Neural cell (in vitro differentiated cells): ENCODE results near the gene IGSF5. TPM values are rescaled to one million over a fixed set of nuclear protein-coding genes. Genes with fewer than 3 reads are reported as not detected.

Experiments used
- H2AFZ ChIP-seq: fragments of 200-600, 300-800 bp; sonication (generic), shearing (Covaris generic); 2 replicates; pipeline ENCODE4 v1.6.0; 2014; ENCODE audit warnings: low read depth, mild to moderate bottlenecking, antibody characterized with exemption, low read length, moderate library complexity
- H3F3A ChIP-seq: fragments of 200-600 bp; shearing (Covaris generic); 2 replicates; pipeline ENCODE4 v1.6.1; 2016; ENCODE audit warnings: mild to moderate bottlenecking, moderate library complexity, mixed read lengths, antibody characterized with exemption, low read length; ENCODE audit not compliant: insufficient read depth, poor library complexity, severe bottlenecking
- H3K27ac ChIP-seq: fragments of 200-600, 300-800 bp; sonication (generic), shearing (Covaris generic); 2 replicates; pipeline ENCODE4 v1.5.1; 2014; ENCODE audit warnings: mild to moderate bottlenecking, low read length, moderate library complexity
- H3K27me3 ChIP-seq: fragments of 300-800, 200-600 bp; sonication (generic), shearing (Covaris generic); 2 replicates; pipeline ENCODE4 v1.6.0; 2014; ENCODE audit warnings: mild to moderate bottlenecking, low read depth, low read length, moderate library complexity; ENCODE audit not compliant: insufficient read depth
- H3K36me3 ChIP-seq: fragments of 300-800, 200-600 bp; sonication (generic), shearing (Covaris generic); 2 replicates; pipeline ENCODE4 v1.5.1; 2014; ENCODE audit warnings: mild to moderate bottlenecking, antibody characterized with exemption, low read length, moderate library complexity; ENCODE audit not compliant: insufficient read depth
- H3K4me2 ChIP-seq: fragments of 300-800, 200-600 bp; sonication (generic), shearing (Covaris generic); 2 replicates; pipeline ENCODE4 v1.6.0; 2014; ENCODE audit warnings: mild to moderate bottlenecking, low read length
- H3K4me3 ChIP-seq: fragments of 300-800, 200-600 bp; sonication (generic), shearing (Covaris generic); 2 replicates; pipeline ENCODE4 v1.5.1; 2014; ENCODE audit warnings: mild to moderate bottlenecking, low read length, moderate library complexity
- H3K79me2 ChIP-seq: fragments of 200-600 bp; shearing (Covaris generic); replicated peaks from 2 replicates; pipeline ENCODE4 v1.6.0; 2014; ENCODE audit warnings: mild to moderate bottlenecking, low read length, moderate library complexity; ENCODE audit not compliant: insufficient read depth
- H3K9ac ChIP-seq: fragments of 300-800, 200-600 bp; sonication (generic), shearing (Covaris generic); 2 replicates; pipeline ENCODE4 v1.6.1; 2016; ENCODE audit warnings: mild to moderate bottlenecking, low read length, mixed read lengths
- H3K9me2 ChIP-seq: fragments of 200-600 bp; shearing (Covaris generic); 2 replicates; pipeline ENCODE4 v1.6.1; 2016; ENCODE audit warnings: mild to moderate bottlenecking, low read length, mixed read lengths; ENCODE audit not compliant: insufficient read depth
- H3K9me3 ChIP-seq: fragments of 200-600, 300-800 bp; sonication (generic), shearing (Covaris generic); 2 replicates; pipeline ENCODE4 v1.6.1; 2016; ENCODE audit warnings: mild to moderate bottlenecking, mixed run types, low read length, moderate library complexity, mixed read lengths
- H4K20me1 ChIP-seq: fragments of 200-600 bp; shearing (Covaris generic); 2 replicates; pipeline ENCODE4 v1.6.1; 2016; ENCODE audit warnings: mild to moderate bottlenecking, mixed run types; ENCODE audit not compliant: insufficient read depth
- EP300 ChIP-seq: fragments of 450-650 bp; conservative IDR thresholded peaks from 2 replicates; pipeline ENCODE4 v1.6.1; 2014; ENCODE audit warnings: antibody characterized with exemption, mild to moderate bottlenecking, moderate library complexity; ENCODE audit not compliant: poor library complexity, severe bottlenecking
- EZH2 ChIP-seq: fragments of 200-600, 300-800 bp; shearing (Covaris generic), sonication (generic); IDR thresholded peaks from 2 replicates; pipeline ENCODE4 v1.6.1; 2014; ENCODE audit warnings: antibody characterized with exemption, low read length, borderline replicate concordance, mild to moderate bottlenecking; ENCODE audit not compliant: insufficient read depth, poor library complexity, severe bottlenecking
- MXI1 ChIP-seq: fragments of 450-650 bp; conservative IDR thresholded peaks from 2 replicates; pipeline ENCODE4 v1.6.1; 2014; ENCODE audit warnings: antibody characterized with exemption, mild to moderate bottlenecking; ENCODE audit not compliant: poor library complexity, severe bottlenecking
- POLR2AphosphoS5 ChIP-seq: IDR thresholded peaks from 2 replicates; pipeline ENCODE4 v1.6.1; 2012
- RAD21 ChIP-seq: fragments of 450-650 bp; conservative IDR thresholded peaks from 2 replicates; pipeline ENCODE4 v1.6.1; 2014; ENCODE audit warnings: antibody characterized with exemption, mild to moderate bottlenecking, moderate library complexity
- SMC3 ChIP-seq: fragments of 450-650 bp; conservative IDR thresholded peaks from 2 replicates; pipeline ENCODE4 v1.6.1; 2014; ENCODE audit warnings: antibody characterized with exemption, mild to moderate bottlenecking, moderate library complexity; ENCODE audit not compliant: poor library complexity
- TAF1 ChIP-seq: IDR thresholded peaks from 2 replicates; pipeline ENCODE4 v1.6.1; 2012; ENCODE audit warnings: low read depth
- polyA plus RNA-seq: library from polyadenylated mRNA; depleted of rRNA; stranded (reverse); fragments of >200 nt; gene quantifications from 2 replicates; pipeline ENCODE4 v1.2.3, GENCODE V29; 2014
- TF ChIP-seq, protein P1 (sequence below): fragments of 450-650 bp; IDR thresholded peaks from 2 replicates; pipeline ENCODE4 v1.5.1; 2014; ENCODE audit warnings: antibody characterized with exemption, mild to moderate bottlenecking, moderate library complexity; ENCODE audit not compliant: poor library complexity, severe bottlenecking
- TF ChIP-seq, protein P2 (sequence below): IDR thresholded peaks from 2 replicates; pipeline ENCODE4 v1.6.1; 2012; ENCODE audit warnings: borderline replicate concordance

The IGSF5 gene
- polyA plus RNA-seq, 1 donor from 2014 or later: 1.1 TPM

GRCh38 chr21:39726133-39726532, 18.9 kb upstream of the IGSF5 start:
- no peak overlapping the region for H2AFZ ChIP-seq

DNA sequence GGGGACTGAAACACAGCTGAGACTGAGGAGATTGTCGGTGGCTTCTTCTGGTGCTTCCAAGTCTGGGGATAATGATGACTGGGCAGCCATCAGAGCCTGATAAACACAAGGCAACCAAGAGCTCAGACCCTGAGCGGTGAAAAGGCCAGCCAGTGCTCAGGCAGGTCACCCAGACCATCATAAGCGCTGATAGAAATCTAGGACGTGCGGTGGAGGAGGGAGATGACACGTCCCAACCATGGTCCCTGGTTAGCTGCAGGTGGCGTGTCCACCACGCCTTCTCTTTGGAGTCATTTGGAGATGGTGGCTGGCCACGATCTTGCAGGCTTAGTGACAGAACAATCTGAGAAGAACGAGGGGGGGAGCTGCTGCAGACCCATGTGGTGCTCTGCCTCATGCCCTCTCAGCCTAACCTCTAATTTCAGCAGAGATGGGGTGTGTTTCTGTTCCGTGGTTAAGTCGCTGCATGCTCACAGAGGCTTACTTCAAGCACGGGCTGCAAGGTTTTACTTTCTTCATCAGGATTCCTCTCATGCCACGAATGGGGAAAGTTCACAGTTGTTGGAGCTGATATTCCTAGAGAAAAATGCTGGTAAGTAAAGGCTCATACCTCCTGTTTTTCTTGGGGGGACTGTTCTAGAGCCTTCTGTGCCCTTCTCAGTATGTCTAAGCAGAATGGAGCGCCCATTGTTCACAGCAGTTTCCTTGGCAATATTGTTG, 17.4 kb upstream of the IGSF5 start:
- H3K4me2 ChIP-seq: no peak overlapping the region
- no peaks in the 10 kb centered on the region for H4K20me1 ChIP-seq
- no peaks in the 10 kb centered on the region for H3F3A ChIP-seq
- no peak overlapping the region for H3K9ac ChIP-seq
- no peaks in the 10 kb centered on the region for H3K9me2 ChIP-seq
- H3K36me3 ChIP-seq: no peaks in the 10 kb centered on the region
- H2AFZ ChIP-seq: no peak overlapping the region
- H3K79me2 ChIP-seq: no peaks in the 10 kb centered on the region
- TF ChIP-seq, protein P1, sequence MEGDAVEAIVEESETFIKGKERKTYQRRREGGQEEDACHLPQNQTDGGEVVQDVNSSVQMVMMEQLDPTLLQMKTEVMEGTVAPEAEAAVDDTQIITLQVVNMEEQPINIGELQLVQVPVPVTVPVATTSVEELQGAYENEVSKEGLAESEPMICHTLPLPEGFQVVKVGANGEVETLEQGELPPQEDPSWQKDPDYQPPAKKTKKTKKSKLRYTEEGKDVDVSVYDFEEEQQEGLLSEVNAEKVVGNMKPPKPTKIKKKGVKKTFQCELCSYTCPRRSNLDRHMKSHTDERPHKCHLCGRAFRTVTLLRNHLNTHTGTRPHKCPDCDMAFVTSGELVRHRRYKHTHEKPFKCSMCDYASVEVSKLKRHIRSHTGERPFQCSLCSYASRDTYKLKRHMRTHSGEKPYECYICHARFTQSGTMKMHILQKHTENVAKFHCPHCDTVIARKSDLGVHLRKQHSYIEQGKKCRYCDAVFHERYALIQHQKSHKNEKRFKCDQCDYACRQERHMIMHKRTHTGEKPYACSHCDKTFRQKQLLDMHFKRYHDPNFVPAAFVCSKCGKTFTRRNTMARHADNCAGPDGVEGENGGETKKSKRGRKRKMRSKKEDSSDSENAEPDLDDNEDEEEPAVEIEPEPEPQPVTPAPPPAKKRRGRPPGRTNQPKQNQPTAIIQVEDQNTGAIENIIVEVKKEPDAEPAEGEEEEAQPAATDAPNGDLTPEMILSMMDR: no peak
- TF ChIP-seq EP300 (no peak), TAF1 (no peak), RAD21 (no peak), SMC3 (no peak), EZH2 (no peak), POLR2AphosphoS5 (no peak), MXI1 (no peak)
- TF ChIP-seq, protein P2, sequence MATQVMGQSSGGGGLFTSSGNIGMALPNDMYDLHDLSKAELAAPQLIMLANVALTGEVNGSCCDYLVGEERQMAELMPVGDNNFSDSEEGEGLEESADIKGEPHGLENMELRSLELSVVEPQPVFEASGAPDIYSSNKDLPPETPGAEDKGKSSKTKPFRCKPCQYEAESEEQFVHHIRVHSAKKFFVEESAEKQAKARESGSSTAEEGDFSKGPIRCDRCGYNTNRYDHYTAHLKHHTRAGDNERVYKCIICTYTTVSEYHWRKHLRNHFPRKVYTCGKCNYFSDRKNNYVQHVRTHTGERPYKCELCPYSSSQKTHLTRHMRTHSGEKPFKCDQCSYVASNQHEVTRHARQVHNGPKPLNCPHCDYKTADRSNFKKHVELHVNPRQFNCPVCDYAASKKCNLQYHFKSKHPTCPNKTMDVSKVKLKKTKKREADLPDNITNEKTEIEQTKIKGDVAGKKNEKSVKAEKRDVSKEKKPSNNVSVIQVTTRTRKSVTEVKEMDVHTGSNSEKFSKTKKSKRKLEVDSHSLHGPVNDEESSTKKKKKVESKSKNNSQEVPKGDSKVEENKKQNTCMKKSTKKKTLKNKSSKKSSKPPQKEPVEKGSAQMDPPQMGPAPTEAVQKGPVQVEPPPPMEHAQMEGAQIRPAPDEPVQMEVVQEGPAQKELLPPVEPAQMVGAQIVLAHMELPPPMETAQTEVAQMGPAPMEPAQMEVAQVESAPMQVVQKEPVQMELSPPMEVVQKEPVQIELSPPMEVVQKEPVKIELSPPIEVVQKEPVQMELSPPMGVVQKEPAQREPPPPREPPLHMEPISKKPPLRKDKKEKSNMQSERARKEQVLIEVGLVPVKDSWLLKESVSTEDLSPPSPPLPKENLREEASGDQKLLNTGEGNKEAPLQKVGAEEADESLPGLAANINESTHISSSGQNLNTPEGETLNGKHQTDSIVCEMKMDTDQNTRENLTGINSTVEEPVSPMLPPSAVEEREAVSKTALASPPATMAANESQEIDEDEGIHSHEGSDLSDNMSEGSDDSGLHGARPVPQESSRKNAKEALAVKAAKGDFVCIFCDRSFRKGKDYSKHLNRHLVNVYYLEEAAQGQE: no peak
- no peak overlapping the region for H3K27ac ChIP-seq
- H3K9me3 ChIP-seq: no peaks in the 10 kb centered on the region
- no peaks in the 10 kb centered on the region for H3K27me3 ChIP-seq
- no peak overlapping the region for H3K4me3 ChIP-seq

More at GRCh38 chr21:39726133-39726532, 18.9 kb upstream of the IGSF5 start:
- H3F3A ChIP-seq: no peaks in the 10 kb centered on the region
- no peak overlapping the region for H3K4me2 ChIP-seq
- no peaks in the 10 kb centered on the region for H3K9me3 ChIP-seq
- no peak overlapping the region for H3K4me3 ChIP-seq
- no peaks in the 10 kb centered on the region for H3K79me2 ChIP-seq
- no peaks in the 10 kb centered on the region for H3K36me3 ChIP-seq
- H4K20me1 ChIP-seq: no peaks in the 10 kb centered on the region
- no peaks in the 10 kb centered on the region for H3K9me2 ChIP-seq
- no peak overlapping the region for H3K27ac ChIP-seq
- no peak overlapping the region for H3K9ac ChIP-seq
- TF ChIP-seq SMC3: no peak
- no peaks in the 10 kb centered on the region for H3K27me3 ChIP-seq

GRCh38 chr21:39728341-39728740, 16.6 kb upstream of the IGSF5 start:
- Histone ChIP-seq H3K4me2 (no peak overlapping the region), H3K9ac (no peak overlapping the region), H3K9me2 (no peaks in the 10 kb centered on the region), H3K27me3 (no peaks in the 10 kb centered on the region), H3K36me3 (no peaks in the 10 kb centered on the region), H3K9me3 (no peaks in the 10 kb centered on the region), H4K20me1 (no peaks in the 10 kb centered on the region), H3K27ac (no peak overlapping the region), H3F3A (no peaks in the 10 kb centered on the region), H3K4me3 (no peak overlapping the region), H2AFZ (no peak overlapping the region), H3K79me2 (no peaks in the 10 kb centered on the region)
- no peak for TF ChIP-seq EZH2
- TF ChIP-seq EP300: no peak
- TF ChIP-seq SMC3: no peak
- TF ChIP-seq POLR2AphosphoS5: no peak
- no peak for TF ChIP-seq TAF1
- TF ChIP-seq RAD21: no peak
- TF ChIP-seq MXI1: no peak
- TF ChIP-seq, protein P2: no peak
